Esophagus muscularis mucosa (tissue), 3 donors: ENCODE data around the gene KCND3.

Experiments
- POLR2AphosphoS5 ChIP-seq, 2 donors: sonication (generic); formaldehyde crosslinking; IDR thresholded peaks; one replicate each; pipeline ENCODE4 v1.6.1; 2017; ENCODE audit warnings: antibody characterized with exemption in 2 of 2
- TF ChIP-seq, protein P1 (sequence below), 3 experiments: fragments of 200-600 bp in 2 of 3; fragments of 450-650 bp in 1 of 3; sonication (generic) in 2 of 3; IDR thresholded peaks; one replicate each; pipeline ENCODE4 v1.5.1; 2017 to 2019; ENCODE audit warnings: antibody characterized with exemption in 3 of 3, mild to moderate bottlenecking in 2 of 3, moderate library complexity in 1 of 3

DNA sequence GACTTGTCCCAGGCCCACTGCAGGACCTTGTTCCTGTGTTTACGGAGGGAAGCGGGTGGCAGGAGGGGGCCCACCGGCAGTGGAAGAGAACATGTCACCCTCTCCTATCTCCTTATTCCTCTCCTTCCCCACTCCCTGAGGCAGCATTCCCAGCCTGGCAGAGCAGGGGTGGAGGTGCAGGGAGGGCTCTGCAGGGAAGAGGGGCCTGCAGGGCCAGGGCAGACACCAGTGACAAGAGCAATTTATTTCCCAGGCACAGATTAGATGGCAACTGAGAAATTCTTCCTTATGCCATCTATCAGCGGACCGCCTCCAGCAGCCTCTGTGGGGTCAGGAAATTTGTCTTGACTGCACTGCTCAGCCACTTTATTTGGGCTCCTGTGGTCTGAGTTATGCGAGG is 127.9 kb downstream of the KCND3 start:
- TF ChIP-seq, protein P1, sequence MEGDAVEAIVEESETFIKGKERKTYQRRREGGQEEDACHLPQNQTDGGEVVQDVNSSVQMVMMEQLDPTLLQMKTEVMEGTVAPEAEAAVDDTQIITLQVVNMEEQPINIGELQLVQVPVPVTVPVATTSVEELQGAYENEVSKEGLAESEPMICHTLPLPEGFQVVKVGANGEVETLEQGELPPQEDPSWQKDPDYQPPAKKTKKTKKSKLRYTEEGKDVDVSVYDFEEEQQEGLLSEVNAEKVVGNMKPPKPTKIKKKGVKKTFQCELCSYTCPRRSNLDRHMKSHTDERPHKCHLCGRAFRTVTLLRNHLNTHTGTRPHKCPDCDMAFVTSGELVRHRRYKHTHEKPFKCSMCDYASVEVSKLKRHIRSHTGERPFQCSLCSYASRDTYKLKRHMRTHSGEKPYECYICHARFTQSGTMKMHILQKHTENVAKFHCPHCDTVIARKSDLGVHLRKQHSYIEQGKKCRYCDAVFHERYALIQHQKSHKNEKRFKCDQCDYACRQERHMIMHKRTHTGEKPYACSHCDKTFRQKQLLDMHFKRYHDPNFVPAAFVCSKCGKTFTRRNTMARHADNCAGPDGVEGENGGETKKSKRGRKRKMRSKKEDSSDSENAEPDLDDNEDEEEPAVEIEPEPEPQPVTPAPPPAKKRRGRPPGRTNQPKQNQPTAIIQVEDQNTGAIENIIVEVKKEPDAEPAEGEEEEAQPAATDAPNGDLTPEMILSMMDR (IDR thresholded peaks at IDR 0.05), result no peak
- no peak for TF ChIP-seq POLR2AphosphoS5 (IDR thresholded peaks at IDR 0.05)
